Adrenal gland (tissue), 12 donors: Measurements from ENCODE around the gene SLC44A4. TPM values are rescaled to one million over a fixed set of nuclear protein-coding genes. Genes with fewer than 3 reads are reported as not detected.

ENCODE experiments used
- DNase-seq, 7 donors: peaks; one replicate each; pipeline ENCODE4 v3.0.0-alpha.2; 2019 to 2020
- H3K27ac ChIP-seq, 5 donors: fragments of 200-600 bp; sonication (generic) in 4 of 5; 1 replicate in 3 of 5; 2 replicates in 2 of 5; pipeline versions ENCODE4 v1.5.1 to v1.8.0; 2016 to 2020; ENCODE audit warnings: mild to moderate bottlenecking in 1 of 5
- H3K27me3 ChIP-seq: fragments of 200-600 bp; 2 replicates; pipeline ENCODE4 v1.8.0; 2021
- H3K36me3 ChIP-seq, 2 donors: fragments of 200-600 bp; replicated peaks in 1 of 2; 1 replicate in 1 of 2; 2 replicates in 1 of 2; pipeline versions ENCODE4 v1.5.1 to v1.8.0; 2018 to 2022
- H3K4me1 ChIP-seq, 2 donors: fragments of 200-600 bp; replicated peaks in 1 of 2; 1 replicate in 1 of 2; 2 replicates in 1 of 2; pipeline versions ENCODE4 v1.5.1 to v1.8.0; 2018 to 2021
- H3K4me3 ChIP-seq, 4 donors: fragments of 200-600 bp; sonication (generic) in 3 of 4; one replicate each; pipeline ENCODE4 v1.5.1; 2016 to 2018
- H3K9me3 ChIP-seq, 3 donors: fragments of 200-600 bp; sonication (generic) in 1 of 3; replicated peaks in 1 of 3; 1 replicate in 2 of 3; 2 replicates in 1 of 3; pipeline versions ENCODE4 v1.5.1 to v1.8.0; 2016 to 2021
- POLR2A ChIP-seq, 2 donors: fragments of 450-650 bp; IDR thresholded peaks; one replicate each; pipeline ENCODE4 v1.6.1; 2017; ENCODE audit warnings: antibody characterized with exemption in 2 of 2, mild to moderate bottlenecking in 2 of 2, moderate library complexity in 1 of 2
- WGBS, 4 donors: extraction: QIAGEN DNeasy Blood & Tissue Kit in 2 of 4; methylation state at CpG; one replicate each; pipeline versions ENCODE4 v1.1.5 to v1.1.7; 2013 to 2017; 5-methylcytosine and 5-hydroxymethylcytosine counted together
- intact Hi-C, 2 donors: fragments of 100-400 bp; cut with DNase I; formaldehyde crosslinking; loops; one replicate each; pipeline versions ENCODE4 v1.14.1 to v1.15.0; 2022 to 2023
- polyA plus RNA-seq, 3 donors: library from polyadenylated mRNA; stranded (reverse); fragments of 200-250 nt in 2 of 3; fragments of 350-450 nt in 1 of 3; fragmentation: Illumina TruSeq in 1 of 3; extraction: RNeasy Lipid Tissue Mini Kit (QIAGEN cat#74804) in 1 of 3; gene quantifications; one replicate each; pipeline ENCODE4 v1.2.3, GENCODE V29; 2013 to 2014
- total RNA-seq, 9 donors: library from RNA; depleted of rRNA in 4 of 9; stranded (reverse); fragments of >200 nt in 4 of 9; fragments of 120-200 nt in 1 of 9; fragmentation: NEBNext Ultra II Directional in 1 of 9; extraction: Animal tissue kit (Norgen Biotek cat#: 25700) in 1 of 9; gene quantifications; one replicate each; pipeline versions ENCODE4 v1.1.0 to v1.2.4, GENCODE V29; 2013 to 2023
- TF ChIP-seq, protein P1 (sequence below), 6 experiments: fragments of 450-650 bp in 4 of 6; fragments of 200-600 bp in 2 of 6; sonication (generic) in 1 of 6; IDR thresholded peaks; 1 replicate in 5 of 6; 2 replicates in 1 of 6; pipeline versions ENCODE4 v1.5.1 to v1.8.0; 2016 to 2021; ENCODE audit warnings: antibody characterized with exemption in 6 of 6, mild to moderate bottlenecking in 2 of 6, moderate library complexity in 1 of 6
- donor health status: healthy with polysubstance abuse.
- donor health status: Bipolar disorder and iron deficiency.
- donor health status: DM: yes; HTN: yes; CAD: no.
- donor health status: DM: no; HTN: no; CAD: no.
- donor health status: DM: no; HTN: no; CAD: no.
- donor health status: DM: yes; HTN: yes; CAD: no.

The SLC44A4 gene
- total and polyA plus RNA-seq, 12 donors: 1.2 to 30.1 (median 12.7) TPM

GRCh38 chr6:31837369-31838113 lies 41.3 kb downstream of the SLC44A4 start:
- peaks cover 0 to 40% of the 10 kb centered on the region in 2 donors for H3K36me3 ChIP-seq
- H3K27ac ChIP-seq: peak overlapping the region in 1 of 5 donors; percentile 96
- H3K4me3 ChIP-seq: peak overlapping the region in 1 of 4 donors; percentile 62
- 11 to 41% (median 20%) methylated on average over 1 of the region's 1 CpG for WGBS, 4 donors
- H3K4me1 ChIP-seq: peaks cover 25 to 41% of the 10 kb centered on the region in 2 donors
- H3K27me3 ChIP-seq: no peaks in the 10 kb centered on the region
- TF ChIP-seq, protein P1, sequence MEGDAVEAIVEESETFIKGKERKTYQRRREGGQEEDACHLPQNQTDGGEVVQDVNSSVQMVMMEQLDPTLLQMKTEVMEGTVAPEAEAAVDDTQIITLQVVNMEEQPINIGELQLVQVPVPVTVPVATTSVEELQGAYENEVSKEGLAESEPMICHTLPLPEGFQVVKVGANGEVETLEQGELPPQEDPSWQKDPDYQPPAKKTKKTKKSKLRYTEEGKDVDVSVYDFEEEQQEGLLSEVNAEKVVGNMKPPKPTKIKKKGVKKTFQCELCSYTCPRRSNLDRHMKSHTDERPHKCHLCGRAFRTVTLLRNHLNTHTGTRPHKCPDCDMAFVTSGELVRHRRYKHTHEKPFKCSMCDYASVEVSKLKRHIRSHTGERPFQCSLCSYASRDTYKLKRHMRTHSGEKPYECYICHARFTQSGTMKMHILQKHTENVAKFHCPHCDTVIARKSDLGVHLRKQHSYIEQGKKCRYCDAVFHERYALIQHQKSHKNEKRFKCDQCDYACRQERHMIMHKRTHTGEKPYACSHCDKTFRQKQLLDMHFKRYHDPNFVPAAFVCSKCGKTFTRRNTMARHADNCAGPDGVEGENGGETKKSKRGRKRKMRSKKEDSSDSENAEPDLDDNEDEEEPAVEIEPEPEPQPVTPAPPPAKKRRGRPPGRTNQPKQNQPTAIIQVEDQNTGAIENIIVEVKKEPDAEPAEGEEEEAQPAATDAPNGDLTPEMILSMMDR (IDR thresholded peaks at IDR 0.05): no peak
- TF ChIP-seq POLR2A (IDR thresholded peaks at IDR 0.05): no peak
- H3K9me3 ChIP-seq: no peaks in the 10 kb centered on the region
- no peak for DNase-seq
- intact Hi-C loops: loop anchor here (5.0 to 10.0 kb wide), 2 partner anchors 150 to 153 kb away; partner anchors contain the start of gene LY6G5C (in 1 of the 2)

- Histone ChIP-seq H3K9me3 (no peaks in the 10 kb centered on the region), H3K4me1 (peaks cover 25 to 41% of the 10 kb centered on the region in 2 donors), H3K27me3 (no peaks in the 10 kb centered on the region), H3K27ac (peak overlapping the region; percentile 3 to 96 (median 47)), H3K36me3 (peaks cover 0 to 40% of the 10 kb centered on the region in 2 donors), H3K4me3 (peak overlapping the region in 2 of 4 donors; percentile 62 to 92)
- WGBS, 4 donors: 13 to 30% (median 19%) methylated on average over 12 of the region's 12 CpGs
- TF ChIP-seq, protein P1 (IDR thresholded peaks at IDR 0.05): no peak
- no peak for DNase-seq
- intact Hi-C loops: loop anchor here (5.0 to 10.0 kb wide), 2 partner anchors 149 to 152 kb away; partner anchors contain the start of gene LY6G5C (in 1 of the 2)
These were observed 42.1 kb downstream of the SLC44A4 start for GRCh38 chr6:31836474-31837368.

DNA sequence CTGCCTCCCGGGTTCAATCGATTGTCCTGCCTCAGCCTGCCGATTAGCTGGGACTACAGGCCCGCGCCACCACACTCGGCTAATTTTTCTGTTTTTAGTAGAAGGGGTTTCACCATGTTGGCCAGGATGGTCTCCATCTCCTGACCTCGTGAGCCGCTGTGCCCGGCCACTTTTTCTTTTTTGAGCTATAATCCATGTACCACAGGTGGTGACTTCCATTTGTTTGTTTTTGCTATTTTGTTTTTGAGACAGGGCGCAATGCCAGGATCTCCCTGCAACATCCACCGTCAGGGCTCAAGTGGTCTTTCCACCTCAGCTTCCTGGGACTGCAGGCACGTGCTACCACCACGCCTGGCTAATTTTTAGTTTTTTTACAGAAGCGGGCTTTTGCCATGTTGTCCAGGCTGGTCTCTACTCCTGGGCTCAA lies 42.7 kb downstream of the SLC44A4 start:
- Histone ChIP-seq H3K36me3 (peaks cover 0 to 39% of the 10 kb centered on the region in 2 donors), H3K27ac (peak overlapping the region in 4 of 5 donors; percentile 3 to 96 (median 66)), H3K9me3 (no peaks in the 10 kb centered on the region), H3K4me1 (peaks cover 25 to 46% of the 10 kb centered on the region in 2 donors), H3K4me3 (peak overlapping the region in 2 of 4 donors; percentile 62 to 92), H3K27me3 (no peaks in the 10 kb centered on the region)
- 14 to 47% (median 19%) methylated on average over 13 to 14 of the region's 14 CpGs for WGBS, 4 donors
- intact Hi-C loops: loop anchor here (5.0 to 10.0 kb wide), 2 partner anchors 149 to 151 kb away; partner anchors contain the start of gene LY6G5C (in 1 of the 2)
- DNase-seq: peak in 1 of 7 donors; percentile 29
- TF ChIP-seq, protein P1 (IDR thresholded peaks at IDR 0.05): no peak
- TF ChIP-seq POLR2A (IDR thresholded peaks at IDR 0.05): no peak
